UCSD-AML1 (cell line): ENCODE measurements around the gene BHLHE41.

Source experiments
- DNase-seq: peaks from one replicate; lab custom pipeline; 2025; ENCODE audit not compliant: unreplicated experiment; lab: John Stamatoyannopoulos, UW

The BHLHE41 gene

GRCh38 chr12:26090836-26091510 is 33.9 kb downstream of the BHLHE41 start:
- DNase-seq: no peak

- no peak for DNase-seq
Measured at GRCh38 chr12:26088998-26089397, 35.8 kb downstream of the BHLHE41 start.

- no peak for DNase-seq
Measured at GRCh38 chr12:26086936-26087335, 37.9 kb downstream of the BHLHE41 start.

- no peak for DNase-seq
Measured at GRCh38 chr12:26080911-26081310, 43.9 kb downstream of the BHLHE41 start.

- no peak for DNase-seq
Measured at GRCh38 chr12:26077915-26078702, 46.7 kb downstream of the BHLHE41 start.
